HCT116 (cell line): ENCODE results near the gene FBXL7. TPM values are rescaled to one million over a fixed set of nuclear protein-coding genes. Genes with fewer than 3 reads are reported as not detected.

Experiments used
- ATAC-seq: fragments of 200-7000 bp; cut with Tn5 transposase; 2 replicates; pipeline ENCODE4 v1.9.1; 2020; ENCODE audit warnings: mild to moderate bottlenecking, moderate library complexity
- BruUV-seq: library from RNA; stranded (reverse); fragments of 400-500 nt; replicated peaks from 2 replicates; lab custom pipeline; 2021; lab: Mats Ljungman, UMichigan
- CTCF ChIA-PET: fragments of 300-600 bp; sonication (Branson Sonifier 250); formaldehyde crosslinking; loops from one replicate; lab custom pipeline; 2021; ENCODE audit warnings: antibody characterized with exemption; lab: Charles Lee
- POLR2A ChIA-PET: fragments of 300-600, 350-600 bp; sonication (Branson Sonifier 250); formaldehyde crosslinking; loops from one replicate; lab custom pipeline; 2021; ENCODE audit warnings: antibody characterized with exemption; lab: Charles Lee
- RAD21 ChIA-PET, 2 experiments: fragments of 300-600 bp; sonication (Branson Sonifier 250); formaldehyde crosslinking; loops; one replicate each; lab custom pipeline; 2023; ENCODE audit warnings: low total read pairs in 2 of 2; ENCODE audit not compliant: uncharacterized antibody in 2 of 2, unreplicated experiment in 2 of 2, low non-redundant PET in 1 of 2; lab: Charles Lee
- DNase-seq: peaks from one replicate; pipeline ENCODE4 v3.0.0-alpha.2; 2010; ENCODE audit warnings: low read depth, low spot score
- H2AFZ ChIP-seq: fragments of 200-600 bp; shearing (Covaris generic), sonication (generic); 2 replicates; pipeline ENCODE4 v1.6.1; 2017; ENCODE audit warnings: low read depth, mixed run types, mixed read lengths, antibody characterized with exemption, low read length; ENCODE audit not compliant: poor library complexity, severe bottlenecking
- H3K27ac ChIP-seq: 2 replicates; pipeline ENCODE4 v1.5.1; 2012; ENCODE audit warnings: low read depth, low read length
- H3K27me3 ChIP-seq: fragments of 200-600 bp; sonication (generic); 2 replicates; pipeline ENCODE4 v1.6.1; 2016; ENCODE audit warnings: mixed run types, low read length, mixed read lengths; ENCODE audit not compliant: insufficient read depth
- H3K36me3 ChIP-seq, 2 experiments: fragments of 200-500 bp in 1 of 2; fragments of 200-600 bp in 1 of 2; sonication (Bioruptor generic) in 1 of 2; sonication (generic) in 1 of 2; 2 replicates each; pipeline versions ENCODE4 v1.5.1 to v1.6.1; 2014 to 2016; ENCODE audit warnings: low read length in 2 of 2, inconsistent platforms in 1 of 2, mixed read lengths in 1 of 2, mixed run types in 1 of 2; ENCODE audit not compliant: insufficient read depth in 2 of 2, control insufficient read depth in 1 of 2
- H3K4me1 ChIP-seq, 2 experiments: fragments of 200-600 bp in 1 of 2; sonication (generic) in 1 of 2; 2 replicates each; pipeline versions ENCODE4 v1.5.1 to v1.6.1; 2012 to 2017; ENCODE audit warnings: low read length in 2 of 2, inconsistent platforms in 1 of 2, mild to moderate bottlenecking in 1 of 2, mixed read lengths in 1 of 2, mixed run types in 1 of 2, moderate library complexity in 1 of 2; ENCODE audit not compliant: insufficient read depth in 2 of 2, control insufficient read depth in 1 of 2
- H3K4me2 ChIP-seq: fragments of 200-600 bp; sonication (generic); 2 replicates; pipeline ENCODE4 v1.6.1; 2017; ENCODE audit warnings: mixed run types, low read length, mixed read lengths
- H3K4me3 ChIP-seq, 2 experiments: fragments of 200-600 bp in 1 of 2; sonication (generic) in 1 of 2; replicated peaks in 1 of 2; 2 replicates each; pipeline ENCODE4 v1.5.1; 2011 to 2016; ENCODE audit warnings: low read length in 2 of 2, control low read depth in 1 of 2, low read depth in 1 of 2, mild to moderate bottlenecking in 1 of 2, mixed read lengths in 1 of 2, mixed run types in 1 of 2
- H3K79me2 ChIP-seq: fragments of 200-600 bp; sonication (generic); 2 replicates; pipeline ENCODE4 v1.6.1; 2017; ENCODE audit warnings: mild to moderate bottlenecking, mixed run types, low read length, moderate library complexity, mixed read lengths; ENCODE audit not compliant: insufficient read depth
- H3K9ac ChIP-seq: fragments of 200-600 bp; sonication (generic); 2 replicates; pipeline ENCODE4 v1.6.1; 2016; ENCODE audit warnings: low read length, mixed read lengths
- H3K9me2 ChIP-seq: fragments of 200-600 bp; sonication (generic), shearing (Covaris generic); 2 replicates; pipeline ENCODE4 v1.6.1; 2017; ENCODE audit warnings: mixed run types, mild to moderate bottlenecking, moderate library complexity; ENCODE audit not compliant: insufficient read depth
- H3K9me3 ChIP-seq, 2 experiments: fragments of 200-500 bp in 1 of 2; fragments of 200-600 bp in 1 of 2; sonication (Bioruptor generic) in 1 of 2; sonication (generic) in 1 of 2; 2 replicates each; pipeline ENCODE4 v1.6.1; 2014 to 2017; ENCODE audit warnings: low read length in 2 of 2, mixed read lengths in 2 of 2, inconsistent platforms in 1 of 2, low read depth in 1 of 2, mild to moderate bottlenecking in 1 of 2, mixed run types in 1 of 2, moderate library complexity in 1 of 2; ENCODE audit not compliant: control insufficient read depth in 1 of 2, insufficient read depth in 1 of 2
- H4K20me1 ChIP-seq: fragments of 200-600 bp; sonication (generic), shearing (Covaris generic); 2 replicates; pipeline ENCODE4 v1.6.1; 2017; ENCODE audit warnings: mixed run types, mild to moderate bottlenecking, moderate library complexity; ENCODE audit not compliant: insufficient read depth
- CBX3 ChIP-seq: IDR thresholded peaks from 2 replicates; pipeline ENCODE4 v1.6.1; 2012; ENCODE audit warnings: low read depth
- CEBPB ChIP-seq: IDR thresholded peaks from 2 replicates; pipeline ENCODE4 v1.6.1; 2012; ENCODE audit warnings: low read depth
- EGR1 ChIP-seq: IDR thresholded peaks from 2 replicates; pipeline ENCODE4 v1.6.1; 2012; ENCODE audit warnings: low read depth
- ELF1 ChIP-seq: IDR thresholded peaks from 2 replicates; pipeline ENCODE4 v1.6.1; 2012; ENCODE audit warnings: low read depth, borderline replicate concordance
- EZH2 ChIP-seq: fragments of 200-600 bp; sonication (generic); IDR thresholded peaks from 2 replicates; pipeline ENCODE4 v1.6.1; 2017; ENCODE audit warnings: antibody characterized with exemption, mixed run types
- EZH2phosphoT487 ChIP-seq: fragments of 200-600 bp; IDR thresholded peaks from 2 replicates; pipeline ENCODE4 v1.6.1; 2018; ENCODE audit warnings: antibody characterized with exemption, borderline replicate concordance
- FOSL1 ChIP-seq: IDR thresholded peaks from 2 replicates; pipeline ENCODE4 v1.6.1; 2012; ENCODE audit warnings: low read depth
- JUND ChIP-seq: IDR thresholded peaks from 2 replicates; pipeline ENCODE4 v1.6.1; 2012
- POLR2AphosphoS5 ChIP-seq: IDR thresholded peaks from 2 replicates; pipeline ENCODE4 v1.6.1; 2011; ENCODE audit warnings: mild to moderate bottlenecking, low read depth, low read length, moderate library complexity
- RAD21 ChIP-seq: IDR thresholded peaks from 2 replicates; pipeline ENCODE4 v1.6.1; 2012; ENCODE audit warnings: low read depth, mild to moderate bottlenecking
- SRF ChIP-seq: IDR thresholded peaks from 2 replicates; pipeline ENCODE4 v1.6.1; 2012; ENCODE audit warnings: low read depth
- TCF7L2 ChIP-seq: IDR thresholded peaks from 2 replicates; pipeline ENCODE4 v1.7.0; 2011; ENCODE audit warnings: borderline replicate concordance, inconsistent platforms; ENCODE audit not compliant: insufficient read depth, insufficient read length; ENCODE audit errors: extremely low read depth
- YY1 ChIP-seq: IDR thresholded peaks from 2 replicates; pipeline ENCODE4 v1.6.1; 2011; ENCODE audit warnings: low read length, low read depth, moderate library complexity, mild to moderate bottlenecking; ENCODE audit not compliant: insufficient replicate concordance; ENCODE audit errors: extremely low read depth
- ZFX ChIP-seq: fragments of 450-650 bp; IDR thresholded peaks from 2 replicates; pipeline ENCODE4 v1.6.1; 2017
- ZNF274 ChIP-seq: fragments of 200-500 bp; sonication (Bioruptor generic); IDR thresholded peaks from 2 replicates; pipeline ENCODE4 v1.6.1; 2014; ENCODE audit warnings: mild to moderate bottlenecking, low read depth, low read length, inconsistent platforms
- intact Hi-C: fragments of 100-400 bp; cut with micrococcal nuclease; formaldehyde crosslinking; loops from 2 replicates; pipeline ENCODE4 v1.10.0; 2022
- total RNA-seq: library from RNA; stranded (reverse); gene quantifications from one replicate; pipeline ENCODE4 v1.2.1, GENCODE V29; 2021; ENCODE audit not compliant: unreplicated experiment
- TF ChIP-seq, protein P1 (sequence below): IDR thresholded peaks from 2 replicates; pipeline ENCODE4 v1.6.1; 2012
- TF ChIP-seq, protein P2 (sequence below): IDR thresholded peaks from 2 replicates; pipeline ENCODE4 v1.6.1; 2012
- TF ChIP-seq, protein P3 (sequence below): IDR thresholded peaks from 2 replicates; pipeline ENCODE4 v1.6.1; 2012; ENCODE audit warnings: low read depth

The FBXL7 gene
- total RNA-seq, 1 experiment from 2014 or later = 0.05 TPM

DNA sequence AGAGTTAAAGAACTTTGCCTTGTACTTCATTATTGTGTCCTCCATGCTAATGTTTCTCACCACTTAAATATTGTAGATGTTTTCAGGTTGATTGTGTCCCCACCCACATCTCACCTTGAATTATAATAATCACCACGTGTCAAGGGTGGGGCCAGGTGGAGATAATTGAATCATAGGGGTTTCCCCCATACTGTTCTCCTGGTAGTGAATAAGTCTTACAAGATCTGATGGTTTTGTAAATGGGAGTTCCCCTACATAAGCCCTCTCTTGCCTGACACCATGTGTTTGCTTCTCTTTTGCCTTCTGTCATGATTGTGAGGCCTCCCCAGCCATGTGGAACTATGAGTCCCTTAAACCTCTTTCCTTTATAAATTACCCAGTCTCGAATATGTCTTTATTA lies 248.3 kb downstream of the FBXL7 start:
- Histone ChIP-seq H3K4me2 (no peak overlapping the region), H3K9me2 (no peaks in the 10 kb centered on the region), H3K9ac (no peak overlapping the region), H3K27me3 (no peaks in the 10 kb centered on the region), H3K9me3 (peaks cover 8 to 32% of the 10 kb centered on the region in 2 experiments; a peak in 2 of 4 replicates), H3K4me1 (no peaks in the 10 kb centered on the region), H3K27ac (no peak overlapping the region), H3K36me3 (no peaks in the 10 kb centered on the region), H4K20me1 (no peaks in the 10 kb centered on the region), H3K79me2 (no peaks in the 10 kb centered on the region), H2AFZ (no peak overlapping the region), H3K4me3 (no peak overlapping the region)
- intact Hi-C loops = no loop called here
- ChIA-PET POLR2A (no interaction called here), RAD21 (no interaction called here), CTCF (no interaction called here)
- TF ChIP-seq EZH2 (no peak), ELF1 (no peak), FOSL1 (no peak), EZH2phosphoT487 (no peak), TCF7L2 (no peak), YY1 (no peak), CEBPB (no peak), ZFX (no peak), JUND (no peak), POLR2AphosphoS5 (no peak), CBX3 (no peak), EGR1 (no peak), ZNF274 (no peak), SRF (no peak), RAD21 (no peak)
- TF ChIP-seq, protein P1, sequence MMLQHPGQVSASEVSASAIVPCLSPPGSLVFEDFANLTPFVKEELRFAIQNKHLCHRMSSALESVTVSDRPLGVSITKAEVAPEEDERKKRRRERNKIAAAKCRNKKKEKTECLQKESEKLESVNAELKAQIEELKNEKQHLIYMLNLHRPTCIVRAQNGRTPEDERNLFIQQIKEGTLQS = no peak
- TF ChIP-seq, protein P2, sequence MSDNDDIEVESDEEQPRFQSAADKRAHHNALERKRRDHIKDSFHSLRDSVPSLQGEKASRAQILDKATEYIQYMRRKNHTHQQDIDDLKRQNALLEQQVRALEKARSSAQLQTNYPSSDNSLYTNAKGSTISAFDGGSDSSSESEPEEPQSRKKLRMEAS = no peak
- TF ChIP-seq, protein P3, sequence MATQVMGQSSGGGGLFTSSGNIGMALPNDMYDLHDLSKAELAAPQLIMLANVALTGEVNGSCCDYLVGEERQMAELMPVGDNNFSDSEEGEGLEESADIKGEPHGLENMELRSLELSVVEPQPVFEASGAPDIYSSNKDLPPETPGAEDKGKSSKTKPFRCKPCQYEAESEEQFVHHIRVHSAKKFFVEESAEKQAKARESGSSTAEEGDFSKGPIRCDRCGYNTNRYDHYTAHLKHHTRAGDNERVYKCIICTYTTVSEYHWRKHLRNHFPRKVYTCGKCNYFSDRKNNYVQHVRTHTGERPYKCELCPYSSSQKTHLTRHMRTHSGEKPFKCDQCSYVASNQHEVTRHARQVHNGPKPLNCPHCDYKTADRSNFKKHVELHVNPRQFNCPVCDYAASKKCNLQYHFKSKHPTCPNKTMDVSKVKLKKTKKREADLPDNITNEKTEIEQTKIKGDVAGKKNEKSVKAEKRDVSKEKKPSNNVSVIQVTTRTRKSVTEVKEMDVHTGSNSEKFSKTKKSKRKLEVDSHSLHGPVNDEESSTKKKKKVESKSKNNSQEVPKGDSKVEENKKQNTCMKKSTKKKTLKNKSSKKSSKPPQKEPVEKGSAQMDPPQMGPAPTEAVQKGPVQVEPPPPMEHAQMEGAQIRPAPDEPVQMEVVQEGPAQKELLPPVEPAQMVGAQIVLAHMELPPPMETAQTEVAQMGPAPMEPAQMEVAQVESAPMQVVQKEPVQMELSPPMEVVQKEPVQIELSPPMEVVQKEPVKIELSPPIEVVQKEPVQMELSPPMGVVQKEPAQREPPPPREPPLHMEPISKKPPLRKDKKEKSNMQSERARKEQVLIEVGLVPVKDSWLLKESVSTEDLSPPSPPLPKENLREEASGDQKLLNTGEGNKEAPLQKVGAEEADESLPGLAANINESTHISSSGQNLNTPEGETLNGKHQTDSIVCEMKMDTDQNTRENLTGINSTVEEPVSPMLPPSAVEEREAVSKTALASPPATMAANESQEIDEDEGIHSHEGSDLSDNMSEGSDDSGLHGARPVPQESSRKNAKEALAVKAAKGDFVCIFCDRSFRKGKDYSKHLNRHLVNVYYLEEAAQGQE = no peak
- ATAC-seq (no peak), DNase-seq (no peak)
- BruUV-seq = no TSS peak
